HG03196 (cell line): ENCODE data around the gene CA5B.
"Not testable (repeated sequence)": the region's sequence is repeated elsewhere in the genome, so short reads cannot be mapped to it uniquely, and the experiment has no call there.

Experiments used
- ATAC-seq: cut with Tn5 transposase; IDR thresholded peaks from one replicate; pipeline ENCODE4 v1.9.1; 2021; ENCODE audit not compliant: unreplicated experiment

CA5B gene, protein sequence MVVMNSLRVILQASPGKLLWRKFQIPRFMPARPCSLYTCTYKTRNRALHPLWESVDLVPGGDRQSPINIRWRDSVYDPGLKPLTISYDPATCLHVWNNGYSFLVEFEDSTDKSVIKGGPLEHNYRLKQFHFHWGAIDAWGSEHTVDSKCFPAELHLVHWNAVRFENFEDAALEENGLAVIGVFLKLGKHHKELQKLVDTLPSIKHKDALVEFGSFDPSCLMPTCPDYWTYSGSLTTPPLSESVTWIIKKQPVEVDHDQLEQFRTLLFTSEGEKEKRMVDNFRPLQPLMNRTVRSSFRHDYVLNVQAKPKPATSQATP

DNA sequence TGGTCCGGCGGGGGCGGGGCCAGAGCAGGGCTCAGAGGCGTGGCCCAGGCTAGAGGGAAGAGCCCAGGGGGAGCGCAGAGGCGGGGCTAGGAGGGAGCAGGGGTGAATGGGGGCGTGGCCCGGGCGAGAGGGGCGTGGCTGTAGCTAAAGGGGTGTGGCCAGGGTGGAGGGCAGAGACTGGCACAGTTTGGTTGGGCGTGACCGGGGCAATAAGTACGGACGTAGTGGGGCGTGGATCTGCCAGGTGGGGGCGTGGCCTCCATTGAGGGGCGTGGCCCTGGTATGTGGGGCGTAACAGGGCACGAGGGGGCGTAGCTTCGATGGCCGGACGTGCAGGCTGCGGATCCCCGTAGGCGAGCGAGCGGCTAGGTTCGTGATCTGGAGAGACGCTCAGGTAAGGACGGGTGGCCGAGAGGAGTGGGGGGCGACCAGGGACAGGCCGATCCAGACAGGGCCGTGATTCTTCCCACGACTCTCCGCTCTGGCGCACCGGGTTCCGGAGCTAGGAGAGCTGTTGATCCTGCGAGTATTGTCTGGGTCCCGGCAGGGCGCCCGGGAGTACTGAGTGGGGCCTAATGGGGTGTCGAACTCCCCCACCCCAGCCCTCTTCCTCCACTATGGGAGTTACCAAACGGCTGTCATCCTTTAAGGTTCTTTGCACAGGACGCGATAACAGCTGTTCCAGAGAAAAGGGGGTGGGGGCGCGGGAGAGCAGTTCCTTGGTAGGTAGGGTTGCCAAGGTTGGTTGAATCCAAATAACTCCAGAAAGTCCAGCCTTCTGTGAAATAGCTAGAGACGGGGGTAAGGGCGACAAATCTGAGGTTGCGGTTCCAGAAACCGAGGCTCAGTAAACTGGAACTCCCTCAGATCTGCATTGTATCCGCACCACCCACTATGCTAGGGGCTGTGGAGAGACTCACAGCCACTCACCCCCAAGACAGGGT lies at the start of gene CA5B:
CA5B (plus strand) TSS at position 312 of the 944 bp plus-strand sequence. CDS start 11,754 bp downstream, outside the sequence.
- ATAC-seq, result peak; percentile 95

DNA sequence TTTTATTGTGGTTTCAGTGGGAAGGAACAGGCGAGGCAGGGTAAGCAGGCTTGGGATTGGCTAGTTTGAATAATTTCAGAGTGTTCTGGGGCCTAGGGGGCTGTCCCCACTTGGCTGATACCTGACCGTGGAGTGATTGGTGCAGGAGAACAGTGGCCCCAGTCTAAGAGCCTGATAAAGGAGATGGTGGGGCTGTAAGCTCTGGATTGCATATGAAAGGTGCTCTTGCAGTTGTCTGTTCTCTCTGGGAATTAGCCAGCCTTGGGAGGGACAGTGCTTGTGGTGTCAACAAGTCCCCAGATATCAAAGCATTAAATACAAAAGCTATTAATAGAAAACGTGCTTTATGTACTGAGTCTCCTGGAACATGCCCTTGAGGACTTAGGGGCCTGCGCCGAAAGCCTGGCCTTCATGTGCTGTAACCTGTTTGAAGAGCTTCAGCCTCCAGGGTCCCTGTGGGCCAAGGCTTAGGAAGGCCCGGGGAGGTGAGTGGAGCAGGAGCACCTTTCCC lies 43.1 kb upstream of the CA5B start:
- ATAC-seq, result no peak

DNA sequence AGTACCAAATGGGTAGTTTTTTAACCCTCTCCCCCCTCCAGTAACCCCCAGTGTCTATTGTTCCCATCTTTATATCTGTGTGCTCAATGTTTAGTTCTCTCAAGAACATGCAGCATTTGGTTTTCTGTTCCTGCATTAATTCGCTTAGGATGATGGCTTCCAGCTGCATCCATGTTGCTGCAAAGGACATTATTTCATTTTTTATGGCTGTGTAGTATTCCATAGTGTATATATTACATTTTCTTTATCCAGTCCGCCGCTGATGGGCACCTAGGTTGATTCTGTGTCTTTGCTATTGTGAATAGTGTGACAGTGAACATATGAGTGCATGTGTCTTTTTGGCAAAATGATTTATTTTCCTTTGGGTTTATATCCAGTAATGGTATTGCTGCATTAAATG lies 41.6 kb upstream of the CA5B start:
- no peak for ATAC-seq

GRCh38 chrX:15702488-15703371 lies 35.3 kb upstream of the CA5B start:
- no peak for ATAC-seq

DNA sequence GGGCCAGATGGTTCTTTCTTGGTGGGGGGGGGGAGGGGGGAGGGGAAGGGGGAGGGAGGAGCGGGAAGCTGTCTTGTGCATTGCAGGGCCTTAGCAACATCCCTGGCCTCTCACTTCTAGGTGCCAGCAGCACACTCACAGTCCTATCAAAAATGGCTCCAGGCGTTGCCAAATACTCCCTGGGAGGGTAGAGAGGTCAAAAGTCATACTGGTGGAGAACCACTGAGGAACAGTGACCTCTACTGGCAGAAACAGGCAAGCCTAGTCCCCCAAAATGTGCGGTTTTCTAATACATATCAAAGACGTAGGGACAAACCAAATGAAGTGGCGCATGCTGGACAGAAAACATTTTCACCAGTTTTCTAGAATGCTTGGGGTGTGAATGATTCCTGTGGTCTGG lies 34.3 kb upstream of the CA5B start:
- not testable (repeated sequence) for ATAC-seq

GRCh38 chrX:15704273-15704672 lies 33.8 kb upstream of the CA5B start:
- ATAC-seq, result not testable (repeated sequence)

GRCh38 chrX:15714529-15714928 lies 23.5 kb upstream of the CA5B start:
- no peak for ATAC-seq

GRCh38 chrX:15718283-15718970 lies 19.6 kb upstream of the CA5B start:
- ATAC-seq, result no peak

GRCh38 chrX:15719324-15719968 lies 18.6 kb upstream of the CA5B start:
- ATAC-seq, result no peak

GRCh38 chrX:15721911-15722310 lies 16.2 kb upstream of the CA5B start:
- no peak for ATAC-seq

DNA sequence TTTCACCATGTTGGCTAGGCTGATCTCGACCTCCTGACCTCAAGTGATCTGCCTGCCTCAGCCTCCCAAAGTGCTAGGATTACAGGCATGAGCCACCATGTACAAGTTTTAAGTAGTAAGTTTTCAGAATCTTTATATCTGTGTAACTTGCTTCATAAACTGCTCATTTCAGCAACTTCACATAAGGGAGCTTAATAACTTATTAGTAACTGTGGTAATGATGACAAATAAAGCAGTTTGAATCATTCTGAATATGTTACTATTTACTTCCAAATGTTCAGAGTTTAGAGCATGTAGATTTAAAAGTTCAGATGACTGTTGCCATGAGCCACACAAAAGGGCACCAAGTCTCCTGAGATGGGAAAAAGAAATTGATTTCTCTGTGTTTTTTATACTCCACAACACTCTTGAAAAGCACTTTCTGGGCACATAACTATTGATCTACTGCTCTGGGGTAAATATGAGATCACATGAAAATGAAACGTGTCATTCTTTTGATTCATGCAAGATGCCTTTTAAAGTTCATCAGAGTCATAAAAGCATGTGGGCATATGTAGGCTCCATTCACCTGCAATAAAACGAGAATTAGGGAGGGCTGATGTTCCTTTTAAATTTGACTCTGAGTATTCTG lies 14.1 kb upstream of the CA5B start:
- no peak for ATAC-seq

- ATAC-seq, result no peak
Measured at GRCh38 chrX:15724911-15725310, 13.2 kb upstream of the CA5B start.

GRCh38 chrX:15731368-15731767 lies 6.7 kb upstream of the CA5B start:
- ATAC-seq, result not testable (repeated sequence)

DNA sequence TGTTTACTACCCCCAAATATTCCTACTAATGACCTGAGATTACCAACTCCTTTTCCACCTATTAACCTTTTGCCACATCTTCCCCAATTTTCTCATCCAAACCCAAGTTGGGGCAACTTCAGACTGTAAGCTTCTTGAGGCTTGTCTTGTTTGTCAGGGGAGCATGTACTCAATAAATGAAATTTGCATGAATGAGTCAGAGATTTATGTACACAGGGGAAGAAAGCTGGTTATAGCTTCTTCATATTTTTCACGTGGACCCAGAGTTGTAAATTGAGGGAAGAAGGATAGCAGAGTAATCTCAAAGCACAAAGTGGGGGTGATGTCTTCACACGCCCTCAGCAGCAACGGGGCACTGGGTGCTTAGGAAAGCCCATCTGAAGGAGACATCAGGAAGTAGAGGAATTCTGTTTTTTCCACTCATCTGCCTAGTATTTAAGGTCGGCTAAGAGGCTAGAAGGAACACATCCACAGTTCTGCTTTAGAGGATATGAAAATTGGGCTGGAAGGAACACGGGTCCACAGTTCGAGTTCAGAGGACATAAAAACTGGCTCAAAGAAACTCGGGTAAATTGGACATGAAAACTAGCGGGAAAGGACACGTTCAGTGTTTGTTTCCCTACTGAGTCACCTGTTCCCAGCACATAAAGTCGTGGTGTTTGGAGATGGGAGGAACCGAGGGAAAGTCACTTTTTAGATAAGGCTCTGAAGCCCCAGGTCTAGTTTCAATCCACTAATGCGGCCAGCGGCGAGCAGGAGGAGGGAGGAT lies 696 bp upstream of the CA5B start:
- ATAC-seq, result no peak

- no peak for ATAC-seq
Measured at GRCh38 chrX:15739886-15740285, 1.8 kb downstream of the CA5B start.

- no peak for ATAC-seq
Measured at GRCh38 chrX:15744181-15744867, 6.3 kb downstream of the CA5B start.

- ATAC-seq, result no peak
Measured at GRCh38 chrX:15745179-15745578, 7.1 kb downstream of the CA5B start.

DNA sequence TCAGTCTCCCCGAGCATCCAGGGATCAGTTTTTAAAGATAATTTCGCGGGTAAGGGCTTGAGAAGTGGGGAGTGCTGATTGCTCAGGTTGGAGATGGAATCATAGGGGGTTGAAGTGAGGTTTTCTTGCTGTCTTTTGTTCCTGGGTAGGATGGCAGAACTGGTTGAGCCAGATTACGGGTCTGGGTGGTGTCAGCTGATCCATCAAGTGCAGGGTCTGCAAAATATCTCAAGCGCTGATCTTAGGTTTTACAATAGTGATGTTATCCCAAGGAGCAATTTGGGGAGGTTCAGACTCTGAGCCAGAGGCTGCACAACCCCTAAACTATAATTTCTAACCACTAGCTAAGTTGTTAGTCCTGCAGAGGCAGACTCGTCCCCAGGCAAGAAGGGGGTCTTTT lies 8.6 kb downstream of the CA5B start:
- not testable (repeated sequence) for ATAC-seq
